ENCODE measurements around the gene SSTR1. TPM values are rescaled to one million over a fixed set of nuclear protein-coding genes. Genes with fewer than 3 reads are reported as not detected.

The SSTR1 gene
- total and polyA plus RNA-seq, 7 donors = 0.21 to 0.60 (median 0.39) TPM

GRCh38 chr14:38243696-38244240 is 36.1 kb downstream of the SSTR1 start:
- H3K27ac ChIP-seq = no peak overlapping the region
- TF ChIP-seq CTCF (IDR thresholded peaks at IDR 0.05) = no peak
- H3K9me3 ChIP-seq = no peaks in the 10 kb centered on the region
- intact Hi-C loops (cut with DNase I) = no loop called here
- no peak overlapping the region for H3K4me3 ChIP-seq
- 68 to 80% (median 70%) methylated on average over 1 of the region's 1 CpG for WGBS, 3 donors
- ATAC-seq (no peak), DNase-seq (no peak)
- no peaks in the 10 kb centered on the region for H3K36me3 ChIP-seq (ENCODE audit: insufficient read depth in 1 of 2, low read depth in 1 of 2)
- H3K4me1 ChIP-seq = no peaks in the 10 kb centered on the region
- H3K27me3 ChIP-seq (ENCODE audit: insufficient read depth in 3 of 3, low read length in 2 of 3) = no peaks in the 10 kb centered on the region

- no peak for ATAC-seq
- no peaks in the 10 kb centered on the region for H3K27me3 ChIP-seq (ENCODE audit: insufficient read depth in 3 of 3, low read length in 2 of 3)
- TF ChIP-seq CTCF (IDR thresholded peaks at IDR 0.05) = no peak
- intact Hi-C loops (cut with DNase I) = no loop called here
- no peaks in the 10 kb centered on the region for H3K4me1 ChIP-seq
- H3K36me3 ChIP-seq (ENCODE audit: insufficient read depth in 1 of 2, low read depth in 1 of 2) = no peaks in the 10 kb centered on the region
- no peak for DNase-seq
- H3K27ac ChIP-seq = no peak overlapping the region
- H3K9me3 ChIP-seq = no peaks in the 10 kb centered on the region
- no peak overlapping the region for H3K4me3 ChIP-seq
- WGBS, 3 donors = 92 to 96% (median 96%) methylated on average over 3 of the region's 3 CpGs
Measured at GRCh38 chr14:38248321-38249028, 40.8 kb downstream of the SSTR1 start.

DNA sequence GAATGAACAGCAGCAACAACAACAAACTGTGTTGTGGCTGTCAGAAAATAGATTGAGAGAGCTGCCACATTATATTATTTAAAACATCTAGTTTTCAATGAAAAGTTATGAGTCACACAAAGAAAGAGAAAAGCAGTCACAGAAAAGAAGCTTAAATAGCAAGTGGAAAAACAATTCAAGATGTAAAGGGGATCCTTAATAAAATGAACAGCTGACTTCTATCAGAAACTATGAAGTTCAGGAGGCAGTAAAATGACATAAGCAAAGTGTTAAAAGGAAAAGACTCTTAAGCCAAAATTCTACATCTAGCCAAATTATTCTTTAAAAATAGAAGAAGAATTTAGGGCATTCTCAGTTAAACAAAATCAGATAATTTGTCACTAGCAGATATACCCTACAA is 42.6 kb downstream of the SSTR1 start:
- Histone ChIP-seq H3K36me3 (ENCODE audit: insufficient read depth in 1 of 2, low read depth in 1 of 2) (no peaks in the 10 kb centered on the region), H3K4me1 (no peaks in the 10 kb centered on the region), H3K27ac (no peak overlapping the region), H3K9me3 (no peaks in the 10 kb centered on the region), H3K4me3 (peak overlapping the region; percentile 69), H3K27me3 (ENCODE audit: insufficient read depth in 3 of 3, low read length in 2 of 3) (peaks cover 0 to 10% (median 5%) of the 10 kb centered on the region in 3 donors)
- intact Hi-C loops (cut with DNase I) = no loop called here
- ATAC-seq (no peak), DNase-seq (no peak)
- TF ChIP-seq CTCF (IDR thresholded peaks at IDR 0.05) = no peak

DNA sequence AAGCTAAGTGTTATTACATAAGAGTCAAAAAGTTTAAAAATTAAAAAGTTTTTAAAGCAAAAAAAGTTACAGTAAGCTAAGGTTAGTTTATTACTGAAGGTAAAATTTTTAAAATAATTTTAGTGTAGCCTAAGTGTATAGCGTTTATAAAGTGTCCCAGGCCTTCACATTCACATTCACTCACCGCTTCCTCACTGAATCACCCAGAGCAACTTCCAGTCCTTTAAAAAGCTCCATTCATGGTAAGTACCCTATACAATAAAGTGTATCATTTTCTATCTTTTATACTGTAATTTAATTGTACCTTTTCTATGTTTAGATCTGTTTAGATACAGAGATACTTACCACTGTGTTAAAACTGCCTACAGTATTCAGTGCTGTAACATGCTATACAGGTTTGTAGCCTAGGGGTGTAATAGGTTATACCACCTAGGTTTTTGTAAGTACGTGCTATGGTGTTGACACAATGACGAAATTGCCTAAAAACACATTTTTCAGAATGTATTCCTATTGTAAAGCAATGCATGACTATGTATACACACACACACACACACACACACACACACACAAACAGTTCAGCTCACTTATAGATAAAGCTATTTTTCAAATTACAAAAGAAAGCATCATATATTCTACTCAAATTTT is 44.5 kb downstream of the SSTR1 start:
- 65 to 76% (median 75%) methylated on average over 4 of the region's 4 CpGs for WGBS, 3 donors
- H3K4me1 ChIP-seq = no peaks in the 10 kb centered on the region
- H3K4me3 ChIP-seq = peak overlapping the region; percentile 69
- intact Hi-C loops (cut with DNase I) = no loop called here
- peak overlapping the region; percentile 25 for H3K27ac ChIP-seq
- no peak for ATAC-seq
- no peaks in the 10 kb centered on the region for H3K9me3 ChIP-seq
- peaks cover 0 to 20% (median 9%) of the 10 kb centered on the region in 3 donors for H3K27me3 ChIP-seq (ENCODE audit: insufficient read depth in 3 of 3, low read length in 2 of 3)
- H3K36me3 ChIP-seq (ENCODE audit: insufficient read depth in 1 of 2, low read depth in 1 of 2) = no peaks in the 10 kb centered on the region
- no peak for DNase-seq
- no peak for TF ChIP-seq CTCF (IDR thresholded peaks at IDR 0.05)
